Mesendoderm (in vitro differentiated cells): ENCODE data around the gene SERPINI1.

Source experiments
- DNase-seq: peaks from one replicate; pipeline ENCODE4 v3.0.0; 2013
- H2AK5ac ChIP-seq: 2 replicates; pipeline ENCODE4 v1.6.1; 2013; ENCODE audit warnings: low read length, inconsistent platforms
- H2BK120ac ChIP-seq: 2 replicates; pipeline ENCODE4 v1.6.1; 2013; ENCODE audit warnings: low read depth, mild to moderate bottlenecking, low read length, moderate library complexity, mixed read lengths
- H2BK15ac ChIP-seq: replicated peaks from 2 replicates; pipeline ENCODE4 v1.6.1; 2013; ENCODE audit warnings: low read depth, mild to moderate bottlenecking, moderate library complexity
- H2BK5ac ChIP-seq: 2 replicates; pipeline ENCODE4 v1.6.1; 2013; ENCODE audit warnings: low read length, inconsistent platforms
- H3K18ac ChIP-seq: 2 replicates; pipeline ENCODE4 v1.6.1; 2013; ENCODE audit warnings: mild to moderate bottlenecking, low read length, mixed read lengths
- H3K23ac ChIP-seq: one replicate; pipeline ENCODE4 v1.6.1; 2013; ENCODE audit warnings: low read length
- H3K27ac ChIP-seq: 2 replicates; pipeline ENCODE4 v1.5.1; 2013; ENCODE audit warnings: low read depth, mild to moderate bottlenecking, inconsistent platforms, low read length, moderate library complexity
- H3K27me3 ChIP-seq: 2 replicates; pipeline ENCODE4 v1.6.1; 2013; ENCODE audit warnings: low read length, control low read depth, mild to moderate bottlenecking, inconsistent platforms; ENCODE audit not compliant: insufficient read depth, poor library complexity
- H3K36me3 ChIP-seq: 2 replicates; pipeline ENCODE4 v1.6.1; 2013; ENCODE audit warnings: low read length, inconsistent platforms; ENCODE audit not compliant: control insufficient read depth, insufficient read depth
- H3K4ac ChIP-seq: one replicate; pipeline ENCODE4 v1.6.1; 2013; ENCODE audit warnings: low read depth, mild to moderate bottlenecking, low read length, moderate library complexity
- H3K4me1 ChIP-seq: 2 replicates; pipeline ENCODE4 v1.6.1; 2013; ENCODE audit warnings: low read depth, low read length, inconsistent platforms; ENCODE audit not compliant: control insufficient read depth
- H3K4me2 ChIP-seq: 2 replicates; pipeline ENCODE4 v1.6.1; 2013; ENCODE audit warnings: low read length
- H3K4me3 ChIP-seq: 2 replicates; pipeline ENCODE4 v1.5.1; 2013; ENCODE audit warnings: mild to moderate bottlenecking, low read length
- H3K56ac ChIP-seq: one replicate; pipeline ENCODE4 v1.6.1; 2013; ENCODE audit warnings: low read length
- H3K79me1 ChIP-seq: 2 replicates; pipeline ENCODE4 v1.6.1; 2013; ENCODE audit warnings: low read length, inconsistent platforms
- H3K79me2 ChIP-seq: 2 replicates; pipeline ENCODE4 v1.6.1; 2013; ENCODE audit warnings: mild to moderate bottlenecking, low read length; ENCODE audit not compliant: control insufficient read depth, insufficient read depth
- H3K9ac ChIP-seq: 2 replicates; pipeline ENCODE4 v1.6.1; 2013; ENCODE audit warnings: low read length, inconsistent platforms
- H4K5ac ChIP-seq: one replicate; pipeline ENCODE4 v1.6.1; 2013; ENCODE audit warnings: low read length
- H4K8ac ChIP-seq: one replicate; pipeline ENCODE4 v1.6.1; 2013; ENCODE audit warnings: low read depth, mild to moderate bottlenecking, control low read depth, low read length, moderate library complexity
- WGBS: extraction: QIAGEN DNeasy Blood & Tissue Kit; methylation state at CpG from one replicate; pipeline ENCODE4 v1.1.7; 2013; ENCODE audit warnings: low lambda C conversion rate, missing lambda C conversion rate; ENCODE audit not compliant: insufficient coverage; ENCODE audit errors: extremely low coverage; 5-methylcytosine and 5-hydroxymethylcytosine counted together

SERPINI1 gene

DNA sequence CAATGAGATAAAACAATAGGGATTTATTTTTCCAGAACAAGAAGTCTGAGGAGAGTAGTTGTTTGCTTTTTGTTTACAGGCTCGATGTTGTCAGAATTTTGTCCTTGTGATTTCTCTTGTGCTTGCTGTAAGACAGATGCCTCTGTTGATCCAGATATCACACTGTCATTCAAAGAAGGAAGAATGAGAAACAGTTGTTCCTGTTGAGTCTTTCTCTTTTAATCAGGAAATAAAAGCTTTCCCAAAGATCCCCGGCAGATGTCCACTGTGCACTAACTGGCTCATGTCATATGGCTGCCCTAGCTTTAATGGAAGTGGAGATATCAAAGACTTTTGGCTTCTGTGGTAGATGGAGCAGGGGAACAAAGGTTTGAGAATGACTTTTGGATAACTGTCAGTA, 6.8 kb downstream of the SERPINI1 start:
- Histone ChIP-seq H3K4me1 (no peaks in the 10 kb centered on the region), H3K18ac (no peak overlapping the region), H2BK120ac (no peak overlapping the region), H4K8ac (no peak overlapping the region), H3K79me2 (no peaks in the 10 kb centered on the region), H3K4me2 (no peak overlapping the region), H4K5ac (no peak overlapping the region), H3K36me3 (no peaks in the 10 kb centered on the region), H3K23ac (no peak overlapping the region), H3K56ac (no peak overlapping the region), H3K27ac (no peak overlapping the region), H3K27me3 (no peaks in the 10 kb centered on the region), H3K79me1 (no peaks in the 10 kb centered on the region), H3K4ac (no peak overlapping the region), H2AK5ac (no peak overlapping the region), H2BK5ac (no peak overlapping the region), H2BK15ac (no peak overlapping the region), H3K9ac (no peak overlapping the region), H3K4me3 (no peak overlapping the region)
- DNase-seq = no peak
- no CpG with 5 or more reads among the region's 2 CpGs for WGBS

- Histone ChIP-seq H3K18ac (no peak overlapping the region), H4K5ac (no peak overlapping the region), H3K4me3 (no peak overlapping the region), H2BK120ac (no peak overlapping the region), H3K27ac (no peak overlapping the region), H2BK15ac (no peak overlapping the region), H3K23ac (no peak overlapping the region), H3K79me2 (no peaks in the 10 kb centered on the region), H2BK5ac (no peak overlapping the region), H2AK5ac (no peak overlapping the region), H3K4me1 (no peaks in the 10 kb centered on the region), H3K4me2 (no peak overlapping the region), H3K4ac (no peak overlapping the region), H3K56ac (no peak overlapping the region), H4K8ac (no peak overlapping the region), H3K36me3 (no peaks in the 10 kb centered on the region), H3K27me3 (no peaks in the 10 kb centered on the region), H3K9ac (no peak overlapping the region), H3K79me1 (no peaks in the 10 kb centered on the region)
- no CpG with 5 or more reads among the region's 2 CpGs for WGBS
- no peak for DNase-seq
Observed at GRCh38 chr3:167743799-167744198, 8.3 kb downstream of the SERPINI1 start.

DNA sequence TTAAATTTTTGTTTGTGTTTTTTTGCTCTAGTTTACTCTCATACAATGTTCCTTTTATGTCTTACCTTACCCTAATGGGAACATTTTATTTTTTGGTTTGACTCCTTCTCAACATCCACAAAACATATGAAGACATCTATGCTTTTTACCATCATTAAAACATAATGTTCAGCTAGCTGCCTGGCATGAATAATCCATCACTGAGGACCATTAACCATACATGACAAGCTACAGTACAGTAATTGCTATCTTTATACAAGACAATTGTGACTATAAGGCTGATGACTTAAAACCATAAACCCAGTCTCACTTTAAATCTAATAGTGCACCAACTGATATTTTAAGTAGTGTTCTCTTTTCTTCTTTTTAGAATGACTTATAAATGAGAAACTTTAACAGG, 13.7 kb downstream of the SERPINI1 start:
- Histone ChIP-seq H3K79me1 (no peaks in the 10 kb centered on the region), H3K23ac (no peak overlapping the region), H3K4me2 (no peak overlapping the region), H3K18ac (no peak overlapping the region), H3K79me2 (no peaks in the 10 kb centered on the region), H2AK5ac (no peak overlapping the region), H4K8ac (no peak overlapping the region), H3K4me1 (no peaks in the 10 kb centered on the region), H3K9ac (no peak overlapping the region), H3K27ac (no peak overlapping the region), H3K4ac (no peak overlapping the region), H2BK15ac (no peak overlapping the region), H3K36me3 (no peaks in the 10 kb centered on the region), H3K56ac (no peak overlapping the region), H2BK5ac (no peak overlapping the region), H2BK120ac (no peak overlapping the region), H3K4me3 (no peak overlapping the region), H4K5ac (no peak overlapping the region), H3K27me3 (no peaks in the 10 kb centered on the region)
- DNase-seq = no peak

DNA sequence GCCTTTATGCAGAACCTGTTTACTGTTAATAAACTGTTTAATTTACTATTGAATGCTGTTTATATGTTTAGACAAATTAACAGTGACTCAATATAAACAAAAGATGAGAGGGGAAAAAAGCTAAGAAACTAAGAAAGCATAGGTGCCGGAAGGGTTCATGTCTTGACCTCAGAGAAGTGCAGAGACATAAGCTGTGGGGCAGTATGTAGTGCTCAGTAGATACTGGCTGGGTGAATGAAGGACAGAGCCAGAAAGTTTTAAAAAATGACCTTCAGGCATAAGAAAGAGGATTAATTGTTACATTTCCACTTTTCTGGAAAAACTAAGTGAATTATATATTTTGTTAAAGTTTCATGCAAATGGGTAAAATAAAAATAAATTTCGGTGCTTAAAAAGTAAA, 14.2 kb downstream of the SERPINI1 start:
- Histone ChIP-seq H2AK5ac (no peak overlapping the region), H2BK15ac (no peak overlapping the region), H3K4me3 (no peak overlapping the region), H3K18ac (no peak overlapping the region), H3K9ac (no peak overlapping the region), H3K4me1 (no peaks in the 10 kb centered on the region), H3K36me3 (no peaks in the 10 kb centered on the region), H3K4ac (no peak overlapping the region), H3K56ac (no peak overlapping the region), H3K23ac (no peak overlapping the region), H2BK5ac (no peak overlapping the region), H3K79me2 (no peaks in the 10 kb centered on the region), H3K79me1 (no peaks in the 10 kb centered on the region), H4K8ac (no peak overlapping the region), H3K27me3 (no peaks in the 10 kb centered on the region), H2BK120ac (no peak overlapping the region), H3K27ac (no peak overlapping the region), H4K5ac (no peak overlapping the region), H3K4me2 (no peak overlapping the region)
- no CpG with 5 or more reads among the region's 2 CpGs for WGBS
- DNase-seq = no peak

DNA sequence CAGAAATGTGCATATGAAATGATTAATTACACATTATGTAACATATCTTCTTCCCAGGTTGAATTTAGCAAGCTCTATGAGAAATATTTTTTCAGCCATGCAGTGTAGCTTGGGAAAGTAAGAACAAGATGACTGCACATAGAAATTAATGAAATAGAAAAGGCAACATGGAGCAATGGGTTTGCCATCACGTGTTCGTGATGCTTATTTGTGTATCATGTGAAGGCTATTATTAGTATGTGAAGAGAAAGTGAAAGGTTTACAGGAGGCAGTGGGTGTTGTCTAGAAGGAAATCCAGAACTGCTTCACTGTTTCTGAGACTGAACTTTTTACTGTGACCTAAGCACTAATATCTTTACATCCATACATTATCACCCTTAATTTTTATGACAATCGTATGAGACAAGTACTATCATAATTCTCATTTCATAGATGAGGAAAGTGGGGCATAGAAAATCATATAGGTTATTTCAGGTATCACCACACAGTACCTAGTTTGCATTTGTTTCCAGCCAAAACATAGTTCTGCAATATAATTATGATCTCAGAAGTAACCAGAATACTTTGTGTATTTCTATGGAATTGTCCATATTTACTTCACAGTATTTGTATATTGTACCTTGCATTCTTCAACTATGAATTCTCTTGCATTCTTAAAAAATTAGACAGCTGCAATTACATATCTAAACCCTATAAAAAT, 14.9 kb downstream of the SERPINI1 start:
- H3K79me2 ChIP-seq = no peaks in the 10 kb centered on the region
- H3K36me3 ChIP-seq = no peaks in the 10 kb centered on the region
- no peak overlapping the region for H3K18ac ChIP-seq
- no peak overlapping the region for H3K4ac ChIP-seq
- H3K9ac ChIP-seq = no peak overlapping the region
- no peaks in the 10 kb centered on the region for H3K79me1 ChIP-seq
- H2BK120ac ChIP-seq = no peak overlapping the region
- no peak for DNase-seq
- no peaks in the 10 kb centered on the region for H3K4me1 ChIP-seq
- H4K5ac ChIP-seq = no peak overlapping the region
- WGBS = no CpG with 5 or more reads among the region's 3 CpGs
- no peak overlapping the region for H3K4me2 ChIP-seq
- H3K4me3 ChIP-seq = no peak overlapping the region
- H3K27ac ChIP-seq = no peak overlapping the region
- no peak overlapping the region for H2BK5ac ChIP-seq
- no peak overlapping the region for H4K8ac ChIP-seq
- no peak overlapping the region for H3K56ac ChIP-seq
- H3K23ac ChIP-seq = no peak overlapping the region
- no peaks in the 10 kb centered on the region for H3K27me3 ChIP-seq
- H2AK5ac ChIP-seq = no peak overlapping the region
- no peak overlapping the region for H2BK15ac ChIP-seq

GRCh38 chr3:167754049-167754448, 18.5 kb downstream of the SERPINI1 start:
- Histone ChIP-seq H3K27me3 (no peaks in the 10 kb centered on the region), H3K4me1 (no peaks in the 10 kb centered on the region), H3K18ac (no peak overlapping the region), H3K4me3 (no peak overlapping the region), H3K9ac (no peak overlapping the region), H2BK15ac (no peak overlapping the region), H3K27ac (no peak overlapping the region), H2BK120ac (no peak overlapping the region), H3K79me2 (no peaks in the 10 kb centered on the region), H2AK5ac (no peak overlapping the region), H3K4me2 (no peak overlapping the region), H4K8ac (no peak overlapping the region), H4K5ac (no peak overlapping the region), H3K36me3 (no peaks in the 10 kb centered on the region), H2BK5ac (no peak overlapping the region), H3K79me1 (no peaks in the 10 kb centered on the region), H3K23ac (no peak overlapping the region), H3K4ac (no peak overlapping the region), H3K56ac (no peak overlapping the region)
- DNase-seq = no peak
